NCI-H446 treated with DMSO at 0.1 percent for 48 hours (cell line): Measurements from ENCODE around the gene INCA1.

Source experiments
- DNase-seq: peaks from one replicate; lab custom pipeline; 2025; lab: John Stamatoyannopoulos, UW

Gene INCA1

DNA sequence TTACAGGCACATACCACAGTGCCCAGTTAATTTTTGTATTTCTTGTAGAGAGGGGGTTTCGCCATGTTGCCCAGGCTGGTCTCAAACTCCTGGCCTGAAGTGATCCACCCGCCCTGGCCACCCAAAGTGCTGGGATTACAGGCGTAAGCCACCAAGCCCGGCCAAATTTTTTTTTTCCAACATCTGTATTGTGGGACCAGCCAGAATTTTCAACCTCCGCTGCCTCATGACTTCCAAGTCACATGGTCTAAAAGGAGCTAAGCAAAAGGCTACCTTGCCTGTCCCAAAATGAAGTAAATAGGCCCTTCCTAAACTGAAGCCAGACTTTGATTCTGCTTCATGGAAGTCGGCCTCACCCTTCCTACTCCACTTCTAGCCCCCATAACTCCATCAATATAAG, 25.5 kb downstream of the INCA1 start:
- DNase-seq: no peak

DNA sequence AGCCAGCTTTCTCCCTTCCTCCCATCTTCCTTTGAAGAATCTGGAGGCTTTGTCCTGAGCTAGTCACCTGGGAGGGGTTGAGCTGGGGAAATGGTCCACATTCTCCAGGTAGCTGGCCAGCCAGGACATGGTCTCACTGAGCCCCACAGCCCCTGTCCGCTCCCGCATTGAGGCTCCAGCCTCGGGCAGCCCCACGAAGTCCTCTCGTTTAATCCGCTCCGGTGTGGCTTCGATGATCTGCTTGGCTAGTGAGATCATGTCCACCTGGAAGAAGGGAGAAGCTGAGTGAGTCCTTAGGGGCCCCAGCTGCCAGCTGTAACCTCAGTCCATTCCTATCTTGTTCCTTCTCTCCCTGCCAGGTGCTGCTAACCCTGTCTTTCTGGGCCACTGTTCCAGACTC, 27.0 kb downstream of the INCA1 start:
- DNase-seq: no peak

DNA sequence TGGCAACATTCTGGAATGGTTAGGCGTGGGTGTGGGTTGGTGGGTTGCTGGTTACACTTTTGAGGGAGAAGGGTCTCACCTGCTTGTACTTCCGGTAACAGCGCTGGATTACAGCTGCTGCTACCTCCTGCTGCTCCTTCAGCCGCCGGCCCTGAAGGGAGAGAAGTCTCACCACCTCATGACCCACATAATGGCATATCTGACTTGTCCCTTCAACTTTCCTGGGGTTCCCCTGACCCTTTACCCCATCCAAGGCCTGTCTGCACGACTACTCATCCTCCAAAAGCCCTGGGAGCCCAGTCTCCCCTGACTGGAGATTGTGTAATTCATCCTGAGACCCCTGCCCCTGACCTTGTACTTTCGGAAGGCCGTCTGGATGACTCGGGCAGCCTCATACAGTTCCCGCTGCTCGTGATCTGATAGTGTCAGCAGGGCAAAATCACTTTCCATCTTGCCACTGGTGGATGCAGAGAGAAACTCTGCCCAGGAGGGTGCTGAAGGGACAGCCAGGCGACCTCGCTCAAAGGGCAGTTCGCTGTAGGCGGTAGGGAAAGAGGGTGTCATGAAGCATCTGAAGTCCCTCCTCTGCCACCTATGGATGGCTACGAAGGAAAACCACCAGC, 27.7 kb downstream of the INCA1 start:
- no peak for DNase-seq

DNA sequence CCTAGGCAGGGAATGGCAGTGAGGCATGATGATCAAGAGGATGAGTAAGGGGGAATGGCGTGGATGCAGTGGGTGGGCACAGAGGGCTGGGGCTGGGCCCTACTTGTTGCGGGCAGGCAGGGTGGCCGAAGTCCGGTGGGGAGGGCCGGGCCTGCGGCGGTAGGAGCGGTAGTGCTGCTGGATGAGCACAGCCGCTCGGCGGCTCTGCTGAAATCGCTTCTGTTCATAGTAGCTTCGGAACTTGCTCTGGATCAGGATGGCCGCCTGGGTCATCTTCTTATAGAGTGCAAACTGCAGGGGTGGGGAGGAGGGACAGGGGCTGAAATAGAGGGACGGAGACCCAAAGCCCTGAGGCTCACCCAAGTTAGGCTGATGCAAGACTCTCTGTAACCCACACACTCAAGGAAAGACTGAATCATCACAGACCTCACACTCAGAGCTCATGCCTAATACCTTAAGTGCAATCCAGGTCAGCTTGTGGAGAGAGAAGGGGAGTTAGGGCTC, 28.2 kb downstream of the INCA1 start:
- DNase-seq: no peak

DNA sequence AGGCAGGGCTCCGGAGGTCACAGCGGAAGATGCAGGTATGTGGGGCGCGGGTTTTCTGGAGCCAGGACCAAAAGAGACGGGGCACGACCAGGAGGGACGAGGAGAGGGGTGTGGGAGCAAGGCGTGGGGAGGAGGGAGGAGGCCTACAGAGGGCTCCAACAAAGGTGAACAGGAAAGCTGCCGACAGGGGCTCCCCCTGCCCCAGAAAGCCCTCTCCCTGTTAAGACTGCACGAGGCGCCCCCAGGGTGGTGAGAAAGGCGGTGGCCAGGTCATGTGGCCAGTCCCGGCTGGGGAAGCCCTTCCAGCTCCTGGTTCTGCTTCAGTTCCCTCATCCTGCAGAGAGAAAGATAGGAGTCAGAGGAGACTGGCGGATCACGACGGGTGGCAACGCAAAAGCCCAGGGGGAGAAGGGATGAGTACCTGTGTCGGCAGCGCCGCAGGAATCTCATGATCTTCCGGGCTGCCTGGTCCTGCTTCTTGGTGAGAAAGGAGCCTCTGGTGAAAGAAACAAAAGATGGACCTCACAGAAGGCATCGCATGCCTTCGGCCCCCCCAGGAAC, 28.8 kb downstream of the INCA1 start:
- DNase-seq: no peak

DNA sequence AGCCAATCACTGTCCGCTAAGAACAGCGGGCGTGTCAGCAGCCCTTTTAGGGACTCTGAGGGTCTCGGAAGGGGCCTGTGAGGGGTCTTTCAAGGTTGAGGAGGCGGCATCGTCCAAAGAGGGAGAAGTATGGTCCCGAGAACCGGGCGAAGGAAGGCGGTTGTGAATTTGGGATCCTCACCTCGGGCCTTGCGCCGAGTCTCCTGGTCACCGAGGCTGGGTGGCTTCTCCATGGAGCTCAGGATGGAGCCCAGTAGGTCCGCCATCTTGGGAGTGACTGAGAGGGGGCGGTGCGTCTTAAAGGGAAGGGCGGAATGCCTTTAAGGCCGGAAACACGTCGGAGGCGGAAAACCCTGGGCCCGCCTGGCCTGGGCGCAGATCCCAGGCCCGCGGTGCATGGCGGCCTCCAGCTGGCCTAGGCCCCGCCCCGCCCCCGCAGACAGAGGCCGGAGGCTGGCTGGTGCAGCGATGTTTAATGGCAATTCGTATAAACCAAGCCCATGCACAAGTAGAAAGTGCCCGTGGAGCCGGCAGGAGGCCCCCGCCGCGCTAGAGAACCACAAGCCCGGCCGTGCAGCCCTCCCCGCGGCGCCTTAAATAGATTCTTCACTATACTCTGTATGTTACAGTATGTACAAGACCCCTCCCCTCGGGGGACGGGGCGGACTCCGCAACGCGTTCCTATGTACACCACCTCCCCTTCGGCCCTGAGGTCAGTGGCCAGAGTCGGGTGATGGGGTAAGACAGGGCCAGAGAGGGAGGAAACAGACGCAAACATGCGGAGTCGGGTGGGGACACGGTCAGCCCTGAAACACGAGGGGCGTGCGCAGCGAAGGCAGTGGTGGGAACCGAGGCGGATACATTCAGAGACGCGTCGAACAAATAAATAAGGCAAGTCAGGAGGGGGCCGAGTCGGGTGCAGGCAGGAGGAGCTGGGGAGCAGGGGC, 29.5 kb downstream of the INCA1 start, which contains the start of gene SPAG7:
Gene SPAG7 (minus strand): TSS at position 279 of the 947 bp plus-strand sequence. CDS start 13 bp downstream, at position 266.
- peak; percentile 88 for DNase-seq

DNA sequence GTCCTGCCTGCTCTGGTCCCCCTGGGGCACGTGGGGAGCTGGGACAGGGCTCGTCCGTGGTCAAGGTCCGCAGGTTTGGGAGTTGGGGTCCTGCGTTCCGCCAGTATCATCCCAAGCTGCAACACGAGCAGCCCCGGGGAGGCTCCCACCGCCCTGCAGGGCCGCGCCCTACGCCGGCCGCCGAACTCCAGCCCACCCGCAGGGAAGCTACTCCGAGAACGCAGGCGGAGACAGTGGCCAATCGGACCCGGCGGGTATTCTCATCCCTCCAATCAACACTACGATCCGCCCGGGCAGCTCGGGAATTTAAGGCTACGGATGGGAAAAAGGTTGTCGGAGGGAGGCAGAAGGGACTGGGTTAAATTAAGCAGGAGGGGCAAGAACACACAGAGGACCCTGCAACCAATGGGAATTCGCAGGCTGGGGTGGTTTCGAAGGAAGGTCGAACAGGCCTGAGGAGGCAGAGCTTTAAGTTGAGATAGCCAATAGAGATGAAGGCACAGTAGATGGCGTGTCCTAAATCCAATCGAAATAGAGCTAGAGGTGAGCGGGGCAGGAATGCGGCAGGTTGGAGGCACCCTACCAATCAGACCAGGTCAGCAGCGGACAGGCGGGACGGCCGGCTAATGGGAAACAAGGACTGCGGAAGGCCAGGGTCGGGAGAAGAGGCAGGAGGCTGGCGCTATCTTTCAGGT, 30.3 kb downstream of the INCA1 start:
- DNase-seq: peak; percentile 99

DNA sequence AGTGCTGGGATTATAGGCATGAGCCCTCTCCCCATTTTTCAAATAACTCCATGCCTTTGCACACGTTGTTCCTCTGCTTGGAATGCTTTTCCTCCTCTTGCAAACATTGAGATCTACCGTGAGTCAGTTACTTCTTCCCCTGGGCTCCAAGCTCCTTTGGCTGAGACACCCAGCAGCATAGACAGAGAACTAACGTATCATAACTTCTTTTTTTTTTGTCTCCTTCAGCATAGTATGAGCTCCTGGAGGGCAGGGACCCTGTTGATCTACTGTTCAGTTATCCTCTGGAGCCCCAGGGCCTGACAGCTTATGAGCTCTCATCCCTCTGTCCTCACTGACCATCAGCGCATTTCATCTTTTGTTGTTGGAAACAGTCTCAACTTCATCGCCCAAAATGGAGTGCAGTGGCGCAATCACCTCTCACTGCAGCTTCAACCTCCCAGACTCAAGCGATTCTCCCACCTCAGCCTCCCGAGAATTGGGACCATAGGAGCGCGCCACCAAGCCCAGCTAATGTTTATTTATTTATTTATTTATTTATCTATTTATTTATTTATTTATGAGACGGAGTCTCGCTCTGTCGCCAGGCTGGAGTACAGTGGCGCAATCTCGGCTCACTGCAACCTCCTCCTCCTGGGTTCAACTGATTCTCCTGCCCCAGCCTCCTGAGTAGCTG, 31.9 kb downstream of the INCA1 start:
- DNase-seq: no peak

DNA sequence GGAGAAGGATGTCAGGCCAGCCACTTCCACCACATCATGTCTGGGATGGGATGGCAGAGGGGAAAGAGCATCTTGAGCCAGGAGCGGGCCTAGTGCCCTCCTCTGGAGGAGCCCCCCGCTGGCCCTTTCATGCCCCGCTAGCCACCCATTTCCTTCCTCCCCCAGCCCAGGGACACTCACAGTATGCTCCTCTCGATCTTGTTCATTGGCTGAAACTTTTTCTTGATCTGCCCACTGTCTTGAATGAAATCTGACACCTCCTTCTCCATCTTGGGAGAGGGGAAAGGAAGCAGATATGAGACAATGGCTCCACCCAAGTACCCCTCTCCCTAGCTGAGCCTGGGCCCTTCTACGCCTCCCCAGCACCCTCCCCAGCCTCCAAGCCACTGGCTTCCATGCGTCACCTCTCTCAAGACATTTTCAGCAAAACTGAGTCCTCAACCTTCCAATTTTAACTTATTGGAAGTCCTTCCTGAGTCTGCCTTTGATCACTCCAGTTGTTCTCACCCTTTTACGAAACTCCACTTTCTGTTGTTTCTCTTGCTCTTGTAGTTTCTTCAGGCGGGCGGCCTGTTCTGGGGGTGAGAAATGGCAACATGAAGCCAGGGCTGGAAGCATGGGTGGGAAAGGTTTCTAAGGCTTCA, 36.9 kb downstream of the INCA1 start:
- DNase-seq: no peak

DNA sequence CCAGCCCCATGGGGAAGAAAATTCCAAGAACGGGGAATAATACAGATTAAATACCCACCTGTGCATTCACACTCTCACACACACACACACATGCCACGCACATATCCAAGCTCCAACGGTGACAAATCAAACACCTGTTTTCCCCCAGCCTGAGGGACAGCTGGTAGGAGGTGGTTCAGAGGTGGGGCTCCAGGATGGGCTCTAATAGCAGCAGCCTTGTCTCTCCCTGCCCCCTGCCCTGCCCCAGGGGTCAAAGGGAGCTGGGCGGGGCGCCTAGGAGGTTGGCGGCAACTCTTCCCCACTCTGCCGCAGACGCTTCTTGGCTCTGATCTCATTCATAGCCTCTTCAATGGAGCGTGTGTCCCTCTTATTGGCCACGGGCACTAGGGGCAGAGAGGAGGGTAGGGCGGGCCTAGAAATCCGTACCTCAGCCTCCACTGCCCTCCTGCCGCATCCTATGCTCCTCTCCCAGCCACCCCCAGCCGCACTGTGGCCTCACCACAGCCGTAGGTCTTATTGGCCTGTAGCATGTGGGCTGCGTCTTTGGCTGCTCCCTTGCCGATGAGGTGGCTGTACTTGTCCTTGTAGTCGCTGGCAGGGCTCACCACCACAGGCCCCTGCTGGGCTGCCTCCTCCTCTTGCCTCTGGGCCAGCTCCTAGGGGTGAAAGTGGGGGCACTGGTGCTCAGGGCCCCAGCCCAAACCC, 37.9 kb downstream of the INCA1 start:
- DNase-seq: no peak

DNA sequence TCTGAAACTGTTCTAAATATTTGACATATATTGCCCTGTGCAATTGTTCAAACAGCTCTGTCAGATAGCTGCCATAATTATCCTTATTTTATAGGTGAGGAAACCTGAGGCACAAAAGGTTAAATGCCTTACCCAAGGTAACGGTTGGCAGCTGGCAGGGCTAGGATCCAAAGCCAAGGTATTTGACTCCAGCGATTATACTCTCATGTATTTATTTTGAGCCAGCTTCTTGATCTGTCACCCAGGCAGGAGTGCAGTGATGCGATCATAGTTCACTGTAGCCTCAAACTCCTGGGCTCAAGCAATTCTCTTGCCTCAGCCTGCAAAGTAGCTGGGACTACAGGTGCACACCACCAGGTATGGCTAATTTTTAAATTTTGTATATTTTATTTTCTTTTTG, 39.2 kb downstream of the INCA1 start:
- DNase-seq: no peak

DNA sequence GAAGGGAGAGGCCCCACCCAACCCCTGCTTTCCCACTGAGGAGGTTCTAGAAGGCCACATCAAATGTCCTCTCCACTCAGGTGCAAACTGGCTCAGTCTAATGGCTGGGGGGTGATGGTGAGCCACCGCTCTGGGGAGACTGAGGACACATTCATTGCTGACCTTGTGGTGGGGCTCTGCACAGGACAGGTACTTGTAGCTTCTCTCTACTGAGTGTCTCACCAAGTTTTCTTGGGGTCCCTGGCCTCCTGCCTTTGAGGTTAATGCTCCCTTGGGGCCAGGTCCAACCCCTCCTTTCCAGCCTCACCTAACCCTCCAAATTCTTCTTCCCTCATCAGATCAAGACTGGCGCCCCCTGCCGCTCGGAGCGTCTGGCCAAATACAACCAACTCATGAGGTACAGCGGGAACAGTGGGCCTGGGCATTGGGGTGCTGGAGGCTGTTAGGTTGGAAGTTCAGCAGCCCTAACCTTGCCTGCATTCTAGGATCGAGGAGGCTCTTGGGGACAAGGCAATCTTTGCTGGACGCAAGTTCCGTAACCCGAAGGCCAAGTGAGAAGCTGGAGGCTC, 40.7 kb downstream of the INCA1 start:
- no peak for DNase-seq

DNA sequence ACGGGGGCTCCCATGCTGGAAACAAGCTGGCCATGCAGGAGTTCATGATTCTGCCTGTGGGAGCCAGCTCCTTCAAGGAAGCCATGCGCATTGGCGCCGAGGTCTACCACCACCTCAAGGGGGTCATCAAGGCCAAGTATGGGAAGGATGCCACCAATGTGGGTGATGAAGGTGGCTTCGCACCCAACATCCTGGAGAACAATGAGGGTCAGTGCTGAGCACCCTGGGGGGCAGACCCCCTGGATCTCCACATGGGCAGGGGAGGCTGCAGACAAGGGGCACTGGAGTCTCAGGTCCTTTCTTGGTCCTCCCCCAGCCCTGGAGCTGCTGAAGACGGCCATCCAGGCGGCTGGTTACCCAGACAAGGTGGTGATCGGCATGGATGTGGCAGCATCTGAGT, 42.2 kb downstream of the INCA1 start:
- no peak for DNase-seq

DNA sequence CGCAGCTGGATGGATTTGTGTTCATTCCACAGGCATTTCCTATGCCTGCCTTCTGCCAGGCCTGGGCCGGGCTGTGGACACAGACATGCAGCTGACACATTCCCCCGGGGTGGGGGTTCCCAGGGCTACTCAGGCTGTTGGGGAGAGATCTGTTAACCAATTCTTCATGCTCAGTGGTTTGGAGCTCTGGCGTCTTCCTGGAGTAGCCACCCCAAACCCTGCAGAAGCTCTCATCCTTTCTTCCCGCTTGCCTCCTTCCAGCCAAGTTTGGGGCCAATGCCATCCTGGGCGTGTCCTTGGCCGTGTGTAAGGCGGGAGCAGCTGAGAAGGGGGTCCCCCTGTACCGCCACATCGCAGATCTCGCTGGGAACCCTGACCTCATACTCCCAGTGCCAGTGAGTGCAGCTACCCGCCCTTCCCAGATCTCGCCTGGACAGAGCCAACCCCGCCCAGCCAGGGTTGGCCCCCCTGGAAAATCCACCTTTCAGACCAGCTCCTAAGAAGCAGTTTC, 43.8 kb downstream of the INCA1 start:
- no peak for DNase-seq

DNA sequence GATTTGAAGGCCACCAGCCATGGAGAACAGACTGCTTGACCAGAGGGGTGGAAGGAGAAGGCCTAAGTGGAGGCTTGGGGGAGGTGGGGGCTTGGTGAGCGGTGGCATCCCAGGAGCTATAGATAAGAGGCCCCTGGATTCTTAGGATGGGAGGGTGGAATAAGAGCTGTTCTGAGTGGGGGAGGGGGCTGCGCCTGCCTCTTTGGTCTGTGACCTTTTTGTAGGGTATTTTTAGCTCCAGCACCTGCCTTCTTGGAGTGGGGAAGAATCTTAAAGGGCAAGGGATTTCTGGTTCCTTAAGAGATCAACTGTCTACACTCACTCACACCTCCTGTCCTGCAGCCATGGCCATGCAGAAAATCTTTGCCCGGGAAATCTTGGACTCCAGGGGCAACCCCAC, 45.8 kb downstream of the INCA1 start:
- no peak for DNase-seq

DNA sequence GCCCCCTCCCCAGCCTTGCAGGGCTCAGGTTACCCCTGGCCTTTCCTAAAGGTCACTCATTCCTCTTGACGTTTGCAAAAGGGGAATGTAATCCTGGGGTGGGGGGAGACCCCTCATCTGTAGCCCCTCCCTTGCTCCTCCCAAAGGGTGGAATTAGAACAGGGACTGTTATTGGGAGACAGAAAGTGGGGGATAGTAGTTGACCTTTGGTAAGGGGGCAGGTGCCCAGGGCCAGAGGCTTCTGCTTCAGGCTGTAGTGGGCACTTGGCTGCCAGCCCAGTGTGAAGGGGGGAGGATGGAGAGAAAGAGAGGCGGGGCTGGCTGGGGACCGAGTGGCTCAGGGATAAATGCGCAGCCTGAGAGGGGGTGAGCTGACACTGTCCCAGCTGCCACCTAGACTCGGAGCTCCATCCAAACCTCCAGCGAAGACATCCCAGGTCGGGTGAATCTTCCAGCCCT, 46.5 kb downstream of the INCA1 start, which contains the start of gene ENO3:
Gene ENO3 (plus strand): TSS at position 374 of the 459 bp plus-strand sequence. CDS start 711 bp downstream, outside the sequence.
- no peak for DNase-seq

DNA sequence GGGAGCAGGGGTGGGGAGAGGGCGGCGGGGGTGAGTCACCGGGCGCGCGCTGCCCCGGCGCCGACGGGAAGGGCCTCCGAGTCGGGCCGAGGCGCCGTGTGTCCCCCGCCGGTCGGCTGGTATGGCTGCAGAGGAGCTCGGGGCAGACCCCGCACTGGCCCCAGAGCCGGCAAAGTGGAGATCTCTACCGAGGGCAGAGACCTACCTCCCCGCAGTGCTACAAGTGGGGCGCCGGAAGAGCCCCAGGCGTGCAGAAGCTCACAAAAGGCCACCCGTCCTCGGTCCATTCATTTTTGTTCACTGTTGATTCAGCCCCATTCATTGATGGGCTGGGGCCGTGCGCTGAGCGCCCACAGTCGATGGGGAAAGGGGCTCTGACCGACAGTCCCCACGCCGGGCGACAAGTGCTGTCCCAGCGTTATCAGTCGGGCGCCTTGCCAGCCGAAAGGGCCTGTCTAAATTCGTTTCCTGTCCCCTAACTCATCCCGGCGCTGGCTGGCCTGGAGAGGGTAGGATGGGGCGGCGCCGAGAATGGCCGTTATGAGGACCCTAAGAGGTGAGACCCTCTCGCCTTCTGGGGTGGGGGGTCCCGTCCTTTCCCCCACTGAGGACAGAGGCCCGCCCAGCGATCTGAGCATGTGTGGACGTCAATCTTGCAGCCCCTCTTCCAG, 47.1 kb downstream of the INCA1 start:
- DNase-seq: no peak

DNA sequence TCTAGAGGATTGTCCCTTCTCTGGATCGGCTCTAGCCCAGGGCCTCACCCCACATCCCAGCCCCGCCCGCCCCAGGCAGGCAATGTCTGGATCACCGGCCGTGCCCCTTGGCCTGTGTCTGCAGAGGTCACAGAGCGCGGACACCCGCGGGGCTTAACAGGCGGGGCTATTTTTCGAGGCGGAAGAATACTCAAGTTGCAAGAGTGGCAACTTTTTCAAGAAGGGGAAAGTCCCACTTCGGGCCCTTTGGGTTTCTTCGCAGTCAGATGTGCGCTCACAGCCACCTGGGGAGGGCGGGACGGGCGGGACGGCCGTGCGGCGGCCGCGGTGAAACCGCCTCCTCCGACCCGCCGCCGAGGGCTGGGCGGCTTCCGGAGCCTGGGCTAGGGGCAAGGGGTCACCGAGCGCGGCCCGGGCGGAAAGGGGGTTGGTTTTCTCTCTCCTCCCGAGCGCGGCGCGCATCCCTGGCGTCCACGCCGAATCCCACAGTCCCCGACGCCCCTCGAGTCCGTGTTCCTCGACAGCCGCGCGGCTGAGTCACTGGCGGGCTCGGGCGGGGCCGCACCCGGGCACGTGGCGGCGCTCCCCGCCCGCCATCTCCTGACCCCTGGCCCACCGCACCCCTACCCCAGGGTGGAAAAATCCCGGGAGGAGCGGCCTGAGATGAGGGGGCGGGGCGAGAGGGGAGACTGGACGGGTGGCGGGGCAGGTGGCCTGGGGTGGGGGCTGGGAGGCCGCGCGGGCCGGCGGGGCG, 47.8 kb downstream of the INCA1 start:
- DNase-seq: no peak
